Naive thymus-derived CD4-positive, alpha-beta T cell (primary cell): Measurements from ENCODE around the gene MYO16. TPM values are rescaled to one million over a fixed set of nuclear protein-coding genes. Genes with fewer than 3 reads are reported as not detected.

Source experiments
- ATAC-seq: fragments of 150-1000 bp; cut with Tn5 transposase; 2 replicates; pipeline ENCODE4 v1.10.0; 2021; ENCODE audit warnings: mild to moderate bottlenecking, moderate library complexity
- CTCF ChIA-PET: fragments of 350-600 bp; sonication (Branson Sonifier 250); formaldehyde crosslinking; loops from one replicate; lab custom pipeline; 2021; ENCODE audit warnings: antibody characterized with exemption; lab: Charles Lee
- POLR2A ChIA-PET: fragments of 350-600 bp; sonication (Branson Sonifier 250); formaldehyde crosslinking; loops from one replicate; lab custom pipeline; 2021; ENCODE audit warnings: antibody characterized with exemption, inconsistent platforms; lab: Charles Lee
- DNase-seq, 9 donors: peaks; one replicate each; pipeline versions ENCODE4 v3.0.0 to v3.0.0-alpha.2; 2020 to 2022; ENCODE audit warnings: mixed read lengths in 1 of 9
- H3K27ac ChIP-seq: one replicate; pipeline ENCODE4 v1.7.0; 2013; ENCODE audit warnings: mild to moderate bottlenecking, low read depth, low read length, moderate library complexity
- H3K27me3 ChIP-seq, 2 donors: one replicate each; pipeline ENCODE4 v1.7.0; 2013; ENCODE audit warnings: low read length in 2 of 2, mild to moderate bottlenecking in 2 of 2, moderate library complexity in 2 of 2; ENCODE audit not compliant: control insufficient read depth in 2 of 2, insufficient read depth in 2 of 2
- H3K36me3 ChIP-seq, 3 experiments: 1 replicate in 2 of 3; 2 replicates in 1 of 3; pipeline ENCODE4 v1.7.0; 2013; ENCODE audit warnings: low read length in 3 of 3, mild to moderate bottlenecking in 3 of 3, moderate library complexity in 1 of 3; ENCODE audit not compliant: insufficient read depth in 3 of 3, control insufficient read depth in 2 of 3
- H3K4me1 ChIP-seq, 2 donors: one replicate each; pipeline ENCODE4 v1.7.0; 2013; ENCODE audit warnings: low read length in 2 of 2, mild to moderate bottlenecking in 2 of 2, moderate library complexity in 1 of 2; ENCODE audit not compliant: control insufficient read depth in 2 of 2, insufficient read depth in 2 of 2
- H3K4me3 ChIP-seq: 2 replicates; pipeline ENCODE4 v1.7.0; 2013; ENCODE audit warnings: mild to moderate bottlenecking, low read length
- H3K9me3 ChIP-seq, 3 experiments: 1 replicate in 2 of 3; 2 replicates in 1 of 3; pipeline ENCODE4 v1.7.0; 2013; ENCODE audit warnings: low read length in 3 of 3; ENCODE audit not compliant: control insufficient read depth in 2 of 3
- H3K27ac Mint-ChIP-seq, 9 donors: one replicate each; pipeline ENCODE4 v1.8.0; 2020 to 2022; ENCODE audit warnings: mixed read lengths in 9 of 9, mild to moderate bottlenecking in 8 of 9, moderate library complexity in 5 of 9, inconsistent platforms in 2 of 9
- H3K27me3 Mint-ChIP-seq, 5 donors: one replicate each; pipeline ENCODE4 v1.8.0; 2021 to 2022; ENCODE audit warnings: mixed read lengths in 5 of 5, mild to moderate bottlenecking in 1 of 5
- H3K36me3 Mint-ChIP-seq, 5 donors: one replicate each; pipeline ENCODE4 v1.8.0; 2020 to 2022; ENCODE audit warnings: mixed read lengths in 5 of 5, mild to moderate bottlenecking in 3 of 5, inconsistent platforms in 1 of 5
- H3K4me1 Mint-ChIP-seq, 7 donors: one replicate each; pipeline ENCODE4 v1.8.0; 2020 to 2022; ENCODE audit warnings: mixed read lengths in 7 of 7, mild to moderate bottlenecking in 3 of 7, inconsistent platforms in 1 of 7
- H3K4me3 Mint-ChIP-seq, 10 donors: one replicate each; pipeline ENCODE4 v1.8.0; 2020 to 2022; ENCODE audit warnings: mild to moderate bottlenecking in 10 of 10, mixed read lengths in 10 of 10, moderate library complexity in 6 of 10, inconsistent platforms in 2 of 10
- H3K9me3 Mint-ChIP-seq, 11 donors: one replicate each; pipeline ENCODE4 v1.8.0; 2020 to 2022; ENCODE audit warnings: mixed read lengths in 11 of 11, mild to moderate bottlenecking in 4 of 11, inconsistent platforms in 1 of 11, moderate library complexity in 1 of 11
- intact Hi-C, 2 donors: fragments of 100-400 bp; cut with micrococcal nuclease; formaldehyde crosslinking; loops; one replicate each; pipeline ENCODE4 v1.15.1; 2023
- polyA plus RNA-seq, 2 donors: library from polyadenylated mRNA; unstranded; fragments of 300-500 nt; fragmentation: Illumina TruSeq; gene quantifications; one replicate each; pipeline ENCODE4 v1.2.3, GENCODE V29; 2021
- total RNA-seq, 6 experiments: library from RNA in 5 of 6; stranded (reverse) in 5 of 6; gene quantifications; 1 replicate in 5 of 6; 2 replicates in 1 of 6; pipeline ENCODE4 v1.2.3 and lab custom pipeline; 2021 to 2026

The MYO16 gene
- total and polyA plus RNA-seq, 7 experiments from 2014 or later = 0.10 to 1.4 (median 1.4) TPM; not detected in 4

- ChIA-PET CTCF (no interaction called here), POLR2A (no interaction called here)
- intact Hi-C loops = loop anchor here in 1 of 2 donors (5.0 kb wide), 1 partner anchor 332 kb away; no protein-coding TSS in a partner anchor
Observed at GRCh38 chr13:108674771-108675170, 45.4 kb downstream of the MYO16 start.

DNA sequence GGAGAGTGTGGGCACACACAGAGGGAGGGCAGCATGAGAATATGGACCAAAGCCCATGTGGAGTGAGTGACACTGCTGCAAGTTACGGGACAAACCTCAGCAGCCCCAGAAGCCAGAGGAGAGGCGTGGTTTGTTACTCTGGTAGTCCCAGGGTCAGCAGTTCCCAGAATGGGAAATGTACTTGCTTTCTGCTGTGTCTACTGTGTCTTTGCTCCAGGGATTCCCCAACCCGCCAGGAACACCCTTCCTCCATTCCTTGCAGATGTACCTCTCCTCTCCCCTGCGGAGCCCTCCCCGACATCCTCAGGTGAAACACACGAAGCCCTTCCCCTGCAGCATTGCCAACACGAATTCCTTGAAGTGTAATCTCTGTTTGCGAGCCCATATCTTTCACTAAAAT lies 47.2 kb downstream of the MYO16 start:
- Histone ChIP-seq H3K27ac (no peak overlapping the region), H3K27me3 (no peaks in the 10 kb centered on the region), H3K4me3 (no peak overlapping the region), H3K9me3 (no peaks in the 10 kb centered on the region), H3K4me1 (no peaks in the 10 kb centered on the region), H3K36me3 (no peaks in the 10 kb centered on the region)
- DNase-seq (no peak), ATAC-seq (no peak)
- POLR2A ChIA-PET = no interaction called here
- H3K9me3 Mint-ChIP-seq = peaks cover 0 to 4% (median 0%) of the 10 kb centered on the region in 11 donors
- H3K27ac Mint-ChIP-seq = no peak overlapping the region
- CTCF ChIA-PET = no interaction called here
- H3K36me3 Mint-ChIP-seq = no peaks in the 10 kb centered on the region
- H3K4me3 Mint-ChIP-seq = no peak overlapping the region
- peaks cover 0 to 51% (median 11%) of the 10 kb centered on the region in 5 donors for H3K27me3 Mint-ChIP-seq
- peaks cover 0 to 10% (median 0%) of the 10 kb centered on the region in 7 donors for H3K4me1 Mint-ChIP-seq
- intact Hi-C loops = no loop called here

More at GRCh38 chr13:108674771-108675170, 45.4 kb downstream of the MYO16 start:
- no peak for DNase-seq
- Histone ChIP-seq H3K36me3 (no peaks in the 10 kb centered on the region), H3K9me3 (no peaks in the 10 kb centered on the region), H3K4me1 (no peaks in the 10 kb centered on the region), H3K27me3 (no peaks in the 10 kb centered on the region), H3K27ac (no peak overlapping the region), H3K4me3 (no peak overlapping the region)
- ATAC-seq = no peak
- Mint-ChIP-seq H3K27ac (no peak overlapping the region), H3K4me3 (no peak overlapping the region), H3K36me3 (no peaks in the 10 kb centered on the region), H3K9me3 (peaks cover 0 to 5% (median 0%) of the 10 kb centered on the region in 11 donors), H3K27me3 (peaks cover 0 to 46% (median 9%) of the 10 kb centered on the region in 5 donors), H3K4me1 (peaks cover 0 to 10% (median 0%) of the 10 kb centered on the region in 7 donors)

GRCh38 chr13:108677806-108678205 lies 48.4 kb downstream of the MYO16 start:
- CTCF ChIA-PET = no interaction called here
- no peaks in the 10 kb centered on the region for H3K36me3 Mint-ChIP-seq
- no peak overlapping the region for H3K27ac Mint-ChIP-seq
- peaks cover 0 to 5% (median 0%) of the 10 kb centered on the region in 11 donors for H3K9me3 Mint-ChIP-seq
- H3K27ac ChIP-seq = no peak overlapping the region
- H3K4me3 ChIP-seq = no peak overlapping the region
- H3K4me3 Mint-ChIP-seq = no peak overlapping the region
- no peaks in the 10 kb centered on the region for H3K36me3 ChIP-seq
- no peaks in the 10 kb centered on the region for H3K9me3 ChIP-seq
- peaks cover 0 to 63% (median 15%) of the 10 kb centered on the region in 5 donors for H3K27me3 Mint-ChIP-seq
- no peaks in the 10 kb centered on the region for H3K4me1 ChIP-seq
- ATAC-seq (no peak), DNase-seq (no peak)
- intact Hi-C loops = no loop called here
- POLR2A ChIA-PET = no interaction called here
- H3K4me1 Mint-ChIP-seq = peaks cover 0 to 10% (median 0%) of the 10 kb centered on the region in 7 donors
- no peaks in the 10 kb centered on the region for H3K27me3 ChIP-seq

- H3K27ac Mint-ChIP-seq = no peak overlapping the region
- peaks cover 0 to 65% (median 18%) of the 10 kb centered on the region in 5 donors for H3K27me3 Mint-ChIP-seq
- Histone ChIP-seq H3K27me3 (no peaks in the 10 kb centered on the region), H3K36me3 (no peaks in the 10 kb centered on the region), H3K4me3 (no peak overlapping the region), H3K9me3 (no peaks in the 10 kb centered on the region), H3K4me1 (no peaks in the 10 kb centered on the region), H3K27ac (no peak overlapping the region)
- no peaks in the 10 kb centered on the region for H3K36me3 Mint-ChIP-seq
- intact Hi-C loops = no loop called here
- no peaks in the 10 kb centered on the region for H3K4me1 Mint-ChIP-seq
- no peak overlapping the region for H3K4me3 Mint-ChIP-seq
- DNase-seq = no peak
- ATAC-seq = no peak
- CTCF ChIA-PET = no interaction called here
- H3K9me3 Mint-ChIP-seq = peaks cover 0 to 5% (median 0%) of the 10 kb centered on the region in 11 donors
- POLR2A ChIA-PET = no interaction called here
Observed at GRCh38 chr13:108680011-108680410, 50.6 kb downstream of the MYO16 start.

DNA sequence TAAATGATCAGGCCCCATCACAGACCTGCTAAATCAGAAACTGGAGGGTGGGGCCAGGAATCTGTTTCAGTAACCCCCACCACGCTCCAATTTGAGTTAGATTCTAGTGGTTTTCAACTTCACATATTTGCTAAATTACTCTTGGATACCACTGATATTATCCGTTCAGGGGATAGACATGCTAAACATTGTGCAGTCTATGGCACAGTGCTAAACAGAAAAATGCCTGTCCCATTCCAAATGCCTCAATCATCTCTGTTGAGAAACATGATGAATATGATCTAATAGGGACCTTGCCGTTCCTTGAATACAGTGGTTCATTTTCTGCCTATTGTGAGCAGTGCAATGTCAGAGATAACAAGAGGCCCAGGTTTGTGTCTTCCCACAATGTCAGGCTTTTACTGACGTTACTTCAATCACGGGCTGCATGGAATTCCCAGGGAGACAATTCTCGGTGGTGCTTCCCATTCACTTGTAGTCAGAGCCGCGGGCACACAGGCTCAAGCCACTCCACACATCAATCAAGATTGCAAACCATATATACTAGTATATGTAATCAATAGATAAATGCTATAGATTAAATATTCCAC lies 52.7 kb downstream of the MYO16 start:
- DNase-seq (no peak), ATAC-seq (no peak)
- H3K27me3 ChIP-seq = no peaks in the 10 kb centered on the region
- H3K9me3 ChIP-seq = no peaks in the 10 kb centered on the region
- H3K36me3 Mint-ChIP-seq = no peaks in the 10 kb centered on the region
- peaks cover 0 to 47% (median 14%) of the 10 kb centered on the region in 5 donors for H3K27me3 Mint-ChIP-seq
- intact Hi-C loops = no loop called here
- H3K4me1 ChIP-seq = no peaks in the 10 kb centered on the region
- no peaks in the 10 kb centered on the region for H3K4me1 Mint-ChIP-seq
- H3K36me3 ChIP-seq = no peaks in the 10 kb centered on the region
- no peak overlapping the region for H3K27ac Mint-ChIP-seq
- H3K4me3 Mint-ChIP-seq = no peak overlapping the region
- H3K27ac ChIP-seq = no peak overlapping the region
- POLR2A ChIA-PET = no interaction called here
- CTCF ChIA-PET = no interaction called here
- peaks cover 0 to 5% (median 0%) of the 10 kb centered on the region in 11 donors for H3K9me3 Mint-ChIP-seq
- H3K4me3 ChIP-seq = no peak overlapping the region

DNA sequence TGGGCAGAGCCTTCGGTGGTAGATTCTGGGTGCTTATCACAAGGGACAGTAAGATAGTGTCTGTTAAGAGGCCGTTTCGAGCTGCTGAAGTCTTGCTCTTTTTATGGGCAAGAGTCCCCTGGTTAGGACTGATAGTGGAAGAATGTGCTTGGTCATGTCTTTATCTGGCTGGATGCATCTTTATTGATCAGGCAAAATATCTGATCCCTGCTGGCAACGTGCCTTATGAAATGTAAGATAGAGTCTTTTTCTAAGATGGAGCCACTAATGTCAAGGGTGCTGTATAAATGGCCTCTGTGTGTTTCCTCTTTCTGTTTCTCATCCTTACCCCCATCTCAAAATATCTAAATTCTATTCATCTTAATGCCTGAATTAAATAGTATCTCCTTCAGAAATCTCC lies 53.3 kb downstream of the MYO16 start:
- intact Hi-C loops = no loop called here
- H3K4me3 Mint-ChIP-seq = no peak overlapping the region
- Histone ChIP-seq H3K9me3 (no peaks in the 10 kb centered on the region), H3K4me1 (no peaks in the 10 kb centered on the region), H3K27me3 (no peaks in the 10 kb centered on the region), H3K36me3 (no peaks in the 10 kb centered on the region), H3K4me3 (no peak overlapping the region), H3K27ac (no peak overlapping the region)
- H3K9me3 Mint-ChIP-seq = peaks cover 0 to 5% (median 0%) of the 10 kb centered on the region in 11 donors
- peaks cover 0 to 47% (median 14%) of the 10 kb centered on the region in 5 donors for H3K27me3 Mint-ChIP-seq
- ATAC-seq = no peak
- no peaks in the 10 kb centered on the region for H3K4me1 Mint-ChIP-seq
- H3K27ac Mint-ChIP-seq = no peak overlapping the region
- POLR2A ChIA-PET = no interaction called here
- H3K36me3 Mint-ChIP-seq = no peaks in the 10 kb centered on the region
- DNase-seq = no peak
- CTCF ChIA-PET = no interaction called here

DNA sequence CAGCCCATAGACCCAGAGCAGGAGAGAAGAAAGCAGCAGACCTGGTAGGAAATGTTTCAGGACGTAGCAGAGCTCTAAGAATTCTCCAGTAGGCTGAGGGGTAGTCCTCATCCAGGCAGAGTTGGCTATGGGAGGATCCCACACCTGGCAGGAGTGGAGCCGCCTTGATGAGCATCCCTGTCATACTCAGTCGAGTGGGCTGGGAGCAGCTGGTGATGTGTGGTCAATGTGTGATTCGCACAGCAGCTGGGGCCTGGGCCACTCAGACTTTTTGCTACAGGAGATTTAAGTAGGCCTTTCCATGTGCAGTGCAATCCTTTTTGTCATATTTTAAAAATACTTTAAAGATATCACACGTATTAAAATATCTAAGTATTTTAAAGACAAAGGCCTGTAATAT lies 56.6 kb downstream of the MYO16 start:
- CTCF ChIA-PET = no interaction called here
- Mint-ChIP-seq H3K4me1 (no peaks in the 10 kb centered on the region), H3K27ac (no peak overlapping the region)

More for the DNA sequence above, 56.6 kb downstream of the MYO16 start:
- POLR2A ChIA-PET = no interaction called here
- H3K27ac ChIP-seq = no peak overlapping the region
- H3K9me3 ChIP-seq = no peaks in the 10 kb centered on the region
- no peaks in the 10 kb centered on the region for H3K4me1 ChIP-seq
- ATAC-seq (no peak), DNase-seq (no peak)
- Mint-ChIP-seq H3K27me3 (peaks cover 0 to 31% (median 9%) of the 10 kb centered on the region in 5 donors), H3K4me3 (no peak overlapping the region), H3K36me3 (no peaks in the 10 kb centered on the region), H3K9me3 (peaks cover 0 to 3% (median 0%) of the 10 kb centered on the region in 11 donors)
- H3K27me3 ChIP-seq = no peaks in the 10 kb centered on the region
- no peaks in the 10 kb centered on the region for H3K36me3 ChIP-seq
- intact Hi-C loops = no loop called here
- H3K4me3 ChIP-seq = no peak overlapping the region
